Suprapubic skin (tissue), 4 donors: ENCODE measurements around the gene ZC3H12C. TPM values are rescaled to one million over a fixed set of nuclear protein-coding genes. Genes with fewer than 3 reads are reported as not detected.

ENCODE experiments used
- DNase-seq, 2 donors: peaks; one replicate each; pipeline ENCODE4 v3.0.0-alpha.2; 2019; ENCODE audit warnings: low spot score in 2 of 2
- H3K27ac ChIP-seq: fragments of 200-600 bp; sonication (generic); one replicate; pipeline ENCODE4 v1.5.1; 2019
- H3K27me3 ChIP-seq: fragments of 200-600 bp; sonication (generic); one replicate; pipeline ENCODE4 v1.5.1; 2019
- H3K36me3 ChIP-seq: fragments of 200-600 bp; sonication (generic); one replicate; pipeline ENCODE4 v1.5.1; 2019
- H3K4me1 ChIP-seq: fragments of 200-600 bp; sonication (generic); one replicate; pipeline ENCODE4 v1.5.1; 2019
- H3K4me3 ChIP-seq: fragments of 200-600 bp; sonication (generic); one replicate; pipeline ENCODE4 v1.5.1; 2019; ENCODE audit warnings: mild to moderate bottlenecking
- H3K9me3 ChIP-seq: fragments of 200-600 bp; sonication (generic); one replicate; pipeline ENCODE4 v1.5.1; 2019
- EP300 ChIP-seq: sonication (generic); formaldehyde crosslinking; IDR thresholded peaks from one replicate; pipeline ENCODE4 v1.6.1; 2017; ENCODE audit warnings: antibody characterized with exemption
- POLR2A ChIP-seq, 2 donors: fragments of 450-650 bp; IDR thresholded peaks; one replicate each; pipeline ENCODE4 v1.6.1; 2017; ENCODE audit warnings: antibody characterized with exemption in 2 of 2, mild to moderate bottlenecking in 2 of 2, moderate library complexity in 2 of 2
- POLR2AphosphoS5 ChIP-seq, 3 donors: sonication (generic); formaldehyde crosslinking; IDR thresholded peaks; one replicate each; pipeline ENCODE4 v1.6.1; 2017; ENCODE audit warnings: antibody characterized with exemption in 3 of 3
- WGBS: methylation state at CpG from one replicate; pipeline ENCODE4 v1.1.5; 2018; 5-methylcytosine and 5-hydroxymethylcytosine counted together
- total RNA-seq, 4 donors: library from RNA; depleted of rRNA; stranded (reverse); fragments of >200 nt; gene quantifications; one replicate each; pipeline ENCODE4 v1.1.0, GENCODE V29; 2016
- TF ChIP-seq, protein P1 (sequence below), 2 donors: fragments of 200-600 bp in 1 of 2; fragments of 450-650 bp in 1 of 2; sonication (generic) in 1 of 2; IDR thresholded peaks; one replicate each; pipeline ENCODE4 v1.5.1; 2016 to 2019; ENCODE audit warnings: antibody characterized with exemption in 2 of 2, mild to moderate bottlenecking in 1 of 2, moderate library complexity in 1 of 2

Gene ZC3H12C
- total RNA-seq, 4 donors from 2014 or later = 15.0 to 22.7 (median 20.8) TPM

DNA sequence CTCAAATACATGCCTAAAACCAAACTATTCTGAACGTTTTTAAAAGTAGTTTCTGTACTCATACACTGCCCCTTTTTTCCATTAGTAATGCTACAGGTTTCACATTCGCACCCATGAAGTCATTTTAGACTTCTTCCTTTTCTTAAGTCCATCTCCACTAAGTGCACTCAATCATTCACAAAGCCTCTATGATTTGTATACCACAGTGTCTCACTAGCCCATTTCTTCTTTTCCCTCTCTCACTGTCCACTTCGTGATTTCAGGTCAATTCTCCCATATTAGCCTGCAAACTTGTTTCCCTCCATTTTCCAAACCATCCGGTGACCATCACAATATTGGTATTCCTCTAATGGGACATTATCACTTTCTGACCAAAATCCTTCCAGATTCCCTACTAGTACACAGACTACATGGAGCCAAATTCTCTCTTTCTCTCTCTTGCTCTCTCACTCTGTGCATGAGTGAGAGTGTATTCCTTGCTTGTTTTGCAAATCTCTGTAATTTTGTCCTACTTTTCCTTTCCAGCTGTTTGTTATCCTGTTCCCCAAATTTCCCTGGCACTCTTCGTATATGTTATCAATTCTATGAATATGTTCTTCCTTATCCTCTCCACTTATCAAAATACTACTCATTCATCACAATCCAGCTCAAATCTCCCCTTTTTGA, 3.4 kb upstream of the ZC3H12C start:
- H3K27ac ChIP-seq = no peak overlapping the region
- TF ChIP-seq POLR2A (IDR thresholded peaks at IDR 0.05) (no peak), EP300 (no peak), POLR2AphosphoS5 (IDR thresholded peaks at IDR 0.05) (no peak)
- TF ChIP-seq, protein P1, sequence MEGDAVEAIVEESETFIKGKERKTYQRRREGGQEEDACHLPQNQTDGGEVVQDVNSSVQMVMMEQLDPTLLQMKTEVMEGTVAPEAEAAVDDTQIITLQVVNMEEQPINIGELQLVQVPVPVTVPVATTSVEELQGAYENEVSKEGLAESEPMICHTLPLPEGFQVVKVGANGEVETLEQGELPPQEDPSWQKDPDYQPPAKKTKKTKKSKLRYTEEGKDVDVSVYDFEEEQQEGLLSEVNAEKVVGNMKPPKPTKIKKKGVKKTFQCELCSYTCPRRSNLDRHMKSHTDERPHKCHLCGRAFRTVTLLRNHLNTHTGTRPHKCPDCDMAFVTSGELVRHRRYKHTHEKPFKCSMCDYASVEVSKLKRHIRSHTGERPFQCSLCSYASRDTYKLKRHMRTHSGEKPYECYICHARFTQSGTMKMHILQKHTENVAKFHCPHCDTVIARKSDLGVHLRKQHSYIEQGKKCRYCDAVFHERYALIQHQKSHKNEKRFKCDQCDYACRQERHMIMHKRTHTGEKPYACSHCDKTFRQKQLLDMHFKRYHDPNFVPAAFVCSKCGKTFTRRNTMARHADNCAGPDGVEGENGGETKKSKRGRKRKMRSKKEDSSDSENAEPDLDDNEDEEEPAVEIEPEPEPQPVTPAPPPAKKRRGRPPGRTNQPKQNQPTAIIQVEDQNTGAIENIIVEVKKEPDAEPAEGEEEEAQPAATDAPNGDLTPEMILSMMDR (IDR thresholded peaks at IDR 0.05) = no peak
- no peaks in the 10 kb centered on the region for H3K36me3 ChIP-seq
- DNase-seq = no peak
- H3K4me3 ChIP-seq = no peak overlapping the region
- peaks cover 36% of the 10 kb centered on the region for H3K4me1 ChIP-seq
- no peaks in the 10 kb centered on the region for H3K27me3 ChIP-seq
- 78% methylated on average over 5 of the region's 5 CpGs for WGBS
- no peaks in the 10 kb centered on the region for H3K9me3 ChIP-seq

DNA sequence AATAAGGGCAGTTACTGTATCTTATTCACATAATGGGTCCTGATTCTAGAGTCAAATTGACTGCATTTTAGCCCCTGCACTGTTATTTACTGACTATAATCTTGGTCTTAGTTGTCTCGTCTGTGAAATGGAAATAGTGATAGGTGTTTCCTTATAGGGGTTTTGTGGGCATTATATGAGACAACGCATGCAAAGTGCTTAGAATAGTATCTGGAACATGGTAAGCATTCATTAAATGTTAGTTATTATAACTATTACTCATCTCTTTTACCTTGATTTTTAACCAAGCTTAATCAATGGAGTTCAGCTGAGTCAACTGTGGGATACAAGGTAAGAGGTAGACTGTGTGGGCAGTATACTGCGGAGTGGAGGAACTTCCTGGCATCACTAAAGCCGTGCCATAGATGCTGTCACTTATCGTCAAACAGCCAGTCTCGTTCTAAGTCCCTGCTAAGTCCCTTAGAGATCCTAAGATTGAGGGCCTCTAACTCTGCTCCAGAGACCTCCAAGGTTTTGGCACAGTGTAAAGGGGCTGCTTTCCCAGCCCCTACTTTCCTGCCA, 2.6 kb upstream of the ZC3H12C start:
- TF ChIP-seq, protein P1 (IDR thresholded peaks at IDR 0.05) = no peak
- TF ChIP-seq POLR2AphosphoS5 (IDR thresholded peaks at IDR 0.05) (no peak), EP300 (no peak), POLR2A (IDR thresholded peaks at IDR 0.05) (no peak)
- H3K27me3 ChIP-seq = no peaks in the 10 kb centered on the region
- no peaks in the 10 kb centered on the region for H3K9me3 ChIP-seq
- H3K36me3 ChIP-seq = no peaks in the 10 kb centered on the region
- 78% methylated on average over 6 of the region's 6 CpGs for WGBS
- no peak overlapping the region for H3K4me3 ChIP-seq
- no peak for DNase-seq
- peaks cover 39% of the 10 kb centered on the region for H3K4me1 ChIP-seq
- no peak overlapping the region for H3K27ac ChIP-seq

DNA sequence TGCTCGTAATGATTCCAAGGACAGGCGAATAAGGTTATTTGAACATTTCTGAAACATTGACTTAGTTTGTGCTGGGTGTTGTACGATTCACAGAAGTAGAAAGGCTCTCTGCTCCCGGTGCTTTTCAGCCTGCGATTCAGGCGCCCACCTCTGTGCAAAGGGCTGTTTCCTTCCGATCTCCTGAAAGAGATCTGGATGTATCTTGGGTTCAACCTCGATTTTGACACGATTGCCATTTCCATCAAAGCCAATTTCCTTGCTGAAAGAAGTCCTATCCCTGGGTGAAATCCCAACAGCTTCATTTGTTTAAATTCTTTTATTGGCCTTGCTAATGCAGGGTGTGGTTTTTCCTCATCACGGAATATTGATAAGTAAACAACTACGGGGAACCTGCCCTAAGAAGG, 1.1 kb upstream of the ZC3H12C start:
- 14% methylated on average over 11 of the region's 11 CpGs for WGBS
- peak overlapping the region; percentile 90 for H3K4me3 ChIP-seq
- H3K4me1 ChIP-seq = peaks cover 42% of the 10 kb centered on the region
- no peak for DNase-seq
- H3K27me3 ChIP-seq = no peaks in the 10 kb centered on the region
- H3K27ac ChIP-seq = peak overlapping the region; percentile 96
- no peaks in the 10 kb centered on the region for H3K36me3 ChIP-seq
- TF ChIP-seq POLR2AphosphoS5 (IDR thresholded peaks at IDR 0.05) (no peak), EP300 (no peak), POLR2A (IDR thresholded peaks at IDR 0.05) (no peak)
- TF ChIP-seq, protein P1 (IDR thresholded peaks at IDR 0.05) = no peak
- no peaks in the 10 kb centered on the region for H3K9me3 ChIP-seq

DNA sequence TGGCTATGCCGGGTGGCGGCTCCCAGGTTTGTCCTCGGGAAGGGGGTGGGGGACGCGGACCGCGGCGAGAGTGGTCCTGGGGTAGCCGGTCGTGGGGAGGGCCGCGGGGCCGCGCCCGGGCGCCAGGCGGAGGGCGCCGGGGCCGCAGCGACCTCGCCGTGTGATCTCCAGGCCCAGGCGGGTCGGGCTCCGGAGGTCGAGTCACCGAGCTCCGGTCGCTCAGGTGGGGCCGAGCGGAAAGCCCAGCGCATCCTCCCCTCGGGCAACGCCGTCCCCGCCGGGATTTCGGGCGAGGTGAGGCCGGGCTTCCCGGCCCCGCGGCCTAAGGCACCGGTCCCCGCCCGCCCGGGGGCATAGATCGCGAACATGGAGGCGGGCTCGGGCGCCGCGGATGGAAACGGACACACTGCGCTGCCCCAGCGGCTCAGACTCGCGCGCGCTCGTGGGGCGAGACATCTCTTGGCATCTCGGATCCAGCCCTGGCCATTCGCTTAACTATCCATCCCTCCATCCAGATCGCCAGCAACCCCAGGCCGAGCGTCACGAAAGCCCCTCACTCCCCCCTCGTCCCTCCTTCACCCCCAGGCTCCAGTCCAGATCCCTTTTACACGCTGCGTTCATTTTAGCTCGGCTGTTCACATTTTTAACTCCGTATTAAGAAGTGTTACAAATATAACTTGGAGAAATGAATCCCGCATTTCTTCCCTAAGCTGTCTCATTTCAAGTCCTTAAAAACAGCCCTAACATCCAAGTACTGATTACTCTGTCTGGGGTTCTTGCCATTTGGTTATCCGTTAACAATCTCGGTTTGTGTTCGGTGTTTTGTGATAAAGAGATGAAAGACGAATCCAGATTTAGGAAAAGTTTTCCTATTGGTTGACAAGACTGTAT, 460 bp downstream of the ZC3H12C start:
- WGBS = 2% methylated on average over 45 of the region's 80 CpGs
- peak overlapping the region; percentile 96 for H3K27ac ChIP-seq
- H3K27me3 ChIP-seq = no peaks in the 10 kb centered on the region
- no peak for TF ChIP-seq POLR2AphosphoS5 (IDR thresholded peaks at IDR 0.05)
- H3K4me3 ChIP-seq = peak overlapping the region; percentile 90
- DNase-seq = peak; percentile 80 to 82
- H3K9me3 ChIP-seq = no peaks in the 10 kb centered on the region
- no peaks in the 10 kb centered on the region for H3K36me3 ChIP-seq
- H3K4me1 ChIP-seq = peaks cover 44% of the 10 kb centered on the region

DNA sequence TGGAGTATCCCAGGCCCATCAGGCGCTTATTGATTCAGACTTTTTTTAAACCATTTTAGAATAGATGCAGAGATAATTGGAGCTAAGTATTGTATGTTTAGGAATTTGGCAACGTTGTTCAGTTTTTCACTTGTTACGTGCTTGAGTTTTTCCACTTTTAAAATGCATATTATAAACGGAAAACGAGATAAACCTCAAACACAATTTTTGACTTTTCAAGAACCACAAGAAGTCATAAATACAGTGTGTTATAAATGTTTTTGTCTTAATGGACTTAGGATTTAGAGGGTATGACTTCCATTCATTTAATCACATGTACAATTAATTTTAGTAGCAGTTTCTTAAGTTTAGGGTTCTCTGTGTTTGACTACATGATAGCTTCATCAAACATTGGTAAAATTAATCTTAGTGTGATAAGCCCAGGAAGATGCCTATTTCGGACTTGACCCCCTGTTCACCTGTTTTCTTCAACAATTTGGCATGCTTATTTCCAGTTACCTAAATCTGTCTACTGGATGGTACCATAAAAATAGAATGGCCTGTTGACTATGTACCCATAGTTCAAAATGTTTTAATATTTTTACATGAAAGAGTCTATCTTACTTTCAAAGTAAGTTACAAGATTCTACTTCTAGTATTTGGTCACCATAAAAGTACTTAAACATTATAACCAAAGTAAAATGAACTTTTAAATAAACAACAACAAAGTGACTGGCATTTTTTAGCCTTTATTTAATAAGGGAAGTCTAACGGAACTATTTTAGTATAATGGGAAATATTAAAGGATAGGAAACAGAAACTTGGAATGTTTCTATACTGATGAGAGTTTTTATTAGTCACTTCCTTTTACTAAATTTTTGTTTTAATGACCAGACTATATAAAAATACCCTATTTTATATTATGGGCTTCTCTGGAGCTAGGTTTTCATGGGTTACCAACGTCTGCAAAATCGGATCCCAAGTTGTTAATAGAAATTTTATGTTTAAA, 1.4 kb downstream of the ZC3H12C start:
- TF ChIP-seq, protein P1 (IDR thresholded peaks at IDR 0.05) = no peak
- TF ChIP-seq POLR2A (IDR thresholded peaks at IDR 0.05) (no peak), EP300 (no peak), POLR2AphosphoS5 (IDR thresholded peaks at IDR 0.05) (no peak)
- Histone ChIP-seq H3K4me3 (peak overlapping the region; percentile 90), H3K27me3 (no peaks in the 10 kb centered on the region), H3K27ac (peak overlapping the region; percentile 96), H3K4me1 (peaks cover 45% of the 10 kb centered on the region), H3K9me3 (no peaks in the 10 kb centered on the region), H3K36me3 (no peaks in the 10 kb centered on the region)
- DNase-seq = no peak
- 38% methylated on average over 9 of the region's 9 CpGs for WGBS
